Measurements from ENCODE around the gene BPIFB1.

Gene BPIFB1

DNA sequence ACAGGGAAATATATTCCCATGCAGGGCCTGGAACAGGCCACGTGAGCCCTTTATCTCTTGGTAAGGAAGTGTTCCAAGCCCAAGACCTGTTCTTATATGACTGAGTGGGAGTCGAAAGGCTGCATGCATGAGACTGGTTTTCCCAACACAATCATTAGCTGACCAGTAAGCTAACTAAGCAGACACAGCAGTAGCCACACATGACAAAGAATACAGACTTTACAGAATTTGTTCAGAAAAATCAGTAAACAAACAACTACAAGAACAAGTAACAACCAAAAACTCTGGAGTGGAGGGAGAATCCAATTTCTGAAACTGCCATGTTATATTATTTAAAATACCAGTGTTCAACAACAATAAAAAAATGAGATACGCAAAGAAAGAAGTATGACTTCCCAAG, 30.6 kb upstream of the BPIFB1 start:
- H3K27me3 ChIP-seq (ENCODE audit: insufficient read depth, poor library complexity, severe bottlenecking), result no peaks in the 10 kb centered on the region
- DNase-seq (ENCODE audit: low read depth in 1 of 2, low spot score in 1 of 2), result no peak
- H3K4me3 ChIP-seq (replicated peaks; ENCODE audit: insufficient read depth, low read length), result no peak overlapping the region
- TF ChIP-seq CTCF (IDR thresholded peaks at IDR 0.05; ENCODE audit: insufficient read depth, low read length) (no peak), GABPA (IDR thresholded peaks at IDR 0.05; ENCODE audit: low read depth) (no peak), POLR2AphosphoS5 (IDR thresholded peaks at IDR 0.05; ENCODE audit: low read depth) (no peak), SPI1 (IDR thresholded peaks at IDR 0.05; ENCODE audit: borderline replicate concordance, low read depth) (no peak)
- TF ChIP-seq, protein P1, sequence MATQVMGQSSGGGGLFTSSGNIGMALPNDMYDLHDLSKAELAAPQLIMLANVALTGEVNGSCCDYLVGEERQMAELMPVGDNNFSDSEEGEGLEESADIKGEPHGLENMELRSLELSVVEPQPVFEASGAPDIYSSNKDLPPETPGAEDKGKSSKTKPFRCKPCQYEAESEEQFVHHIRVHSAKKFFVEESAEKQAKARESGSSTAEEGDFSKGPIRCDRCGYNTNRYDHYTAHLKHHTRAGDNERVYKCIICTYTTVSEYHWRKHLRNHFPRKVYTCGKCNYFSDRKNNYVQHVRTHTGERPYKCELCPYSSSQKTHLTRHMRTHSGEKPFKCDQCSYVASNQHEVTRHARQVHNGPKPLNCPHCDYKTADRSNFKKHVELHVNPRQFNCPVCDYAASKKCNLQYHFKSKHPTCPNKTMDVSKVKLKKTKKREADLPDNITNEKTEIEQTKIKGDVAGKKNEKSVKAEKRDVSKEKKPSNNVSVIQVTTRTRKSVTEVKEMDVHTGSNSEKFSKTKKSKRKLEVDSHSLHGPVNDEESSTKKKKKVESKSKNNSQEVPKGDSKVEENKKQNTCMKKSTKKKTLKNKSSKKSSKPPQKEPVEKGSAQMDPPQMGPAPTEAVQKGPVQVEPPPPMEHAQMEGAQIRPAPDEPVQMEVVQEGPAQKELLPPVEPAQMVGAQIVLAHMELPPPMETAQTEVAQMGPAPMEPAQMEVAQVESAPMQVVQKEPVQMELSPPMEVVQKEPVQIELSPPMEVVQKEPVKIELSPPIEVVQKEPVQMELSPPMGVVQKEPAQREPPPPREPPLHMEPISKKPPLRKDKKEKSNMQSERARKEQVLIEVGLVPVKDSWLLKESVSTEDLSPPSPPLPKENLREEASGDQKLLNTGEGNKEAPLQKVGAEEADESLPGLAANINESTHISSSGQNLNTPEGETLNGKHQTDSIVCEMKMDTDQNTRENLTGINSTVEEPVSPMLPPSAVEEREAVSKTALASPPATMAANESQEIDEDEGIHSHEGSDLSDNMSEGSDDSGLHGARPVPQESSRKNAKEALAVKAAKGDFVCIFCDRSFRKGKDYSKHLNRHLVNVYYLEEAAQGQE (IDR thresholded peaks at IDR 0.05; ENCODE audit: insufficient replicate concordance, low read depth), result no peak
- H3K27ac ChIP-seq (replicated peaks), result no peak overlapping the region

- TF ChIP-seq CTCF (IDR thresholded peaks at IDR 0.05; ENCODE audit: insufficient read depth, low read length), result no peak
- TF ChIP-seq, protein P1 (IDR thresholded peaks at IDR 0.05; ENCODE audit: insufficient replicate concordance, low read depth), result no peak
- TF ChIP-seq GABPA (IDR thresholded peaks at IDR 0.05; ENCODE audit: low read depth), result no peak
- no peak for TF ChIP-seq POLR2AphosphoS5 (IDR thresholded peaks at IDR 0.05; ENCODE audit: low read depth)
- no peak for TF ChIP-seq SPI1 (IDR thresholded peaks at IDR 0.05; ENCODE audit: borderline replicate concordance, low read depth)
- H3K27ac ChIP-seq (replicated peaks), result no peak overlapping the region
- no peak overlapping the region for H3K4me3 ChIP-seq (replicated peaks; ENCODE audit: insufficient read depth, low read length)
- no peaks in the 10 kb centered on the region for H3K27me3 ChIP-seq (ENCODE audit: insufficient read depth, poor library complexity, severe bottlenecking)
- DNase-seq (ENCODE audit: low read depth in 1 of 2, low spot score in 1 of 2), result no peak
Measured at GRCh38 chr20:33255005-33255404, 28.0 kb upstream of the BPIFB1 start.

DNA sequence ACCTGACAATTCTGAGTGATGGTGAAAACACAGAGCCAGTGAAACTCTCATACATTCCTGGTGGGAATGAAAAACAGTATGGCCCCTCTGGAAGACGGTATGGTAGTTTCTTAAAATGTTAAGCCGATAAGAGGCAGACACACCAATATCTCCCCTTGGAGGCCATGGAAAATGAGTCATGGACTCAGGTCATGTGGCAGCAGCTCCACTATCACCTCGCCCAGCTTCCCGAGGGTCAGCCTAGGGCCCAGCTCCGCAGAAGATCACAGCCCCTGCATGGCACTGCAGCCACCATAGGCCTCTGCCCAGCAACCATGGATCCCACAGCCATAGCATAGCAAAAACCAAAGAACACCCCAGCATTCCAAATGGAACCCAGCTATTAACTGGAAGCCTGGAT, 25.8 kb upstream of the BPIFB1 start:
- Histone ChIP-seq H3K4me3 (replicated peaks; ENCODE audit: insufficient read depth, low read length) (no peak overlapping the region), H3K27ac (replicated peaks) (no peak overlapping the region), H3K27me3 (ENCODE audit: insufficient read depth, poor library complexity, severe bottlenecking) (no peaks in the 10 kb centered on the region)
- TF ChIP-seq, protein P1 (IDR thresholded peaks at IDR 0.05; ENCODE audit: insufficient replicate concordance, low read depth), result no peak
- no peak for TF ChIP-seq GABPA (IDR thresholded peaks at IDR 0.05; ENCODE audit: low read depth)
- no peak for TF ChIP-seq CTCF (IDR thresholded peaks at IDR 0.05; ENCODE audit: insufficient read depth, low read length)
- no peak for TF ChIP-seq SPI1 (IDR thresholded peaks at IDR 0.05; ENCODE audit: borderline replicate concordance, low read depth)
- TF ChIP-seq POLR2AphosphoS5 (IDR thresholded peaks at IDR 0.05; ENCODE audit: low read depth), result no peak
- no peak for DNase-seq (ENCODE audit: low read depth in 1 of 2, low spot score in 1 of 2)

All from HL-60 (cell line).